GM13977 (cell line): ENCODE results near the gene TXNL4A.

Experiments
- DNase-seq: peaks from one replicate; pipeline ENCODE4 v3.0.0; 2012; ENCODE audit warnings: low spot score
- CTCF ChIP-seq: IDR thresholded peaks from 2 replicates; pipeline ENCODE4 v1.5.1; 2012; ENCODE audit warnings: mild to moderate bottlenecking, control low read depth; ENCODE audit not compliant: insufficient read depth; ENCODE audit errors: extremely low read depth, missing control alignments
- in situ Hi-C: fragments of 300-500 bp; cut with MboI; formaldehyde crosslinking; loops from one replicate; pipeline ENCODE4 v1.12.0; 2022; ENCODE audit warnings: low sequenced_read_pairs, low pct_unique_long_range_greater_than_20kb, mixed read lengths, inconsistent platforms; ENCODE audit not compliant: unreplicated experiment

Gene TXNL4A

GRCh38 chr18:79988451-79989194, at the start of gene TXNL4A:
TXNL4A (minus strand) TSS chr18:79988563; CDS start chr18:79988392, 171 bp downstream.
- DNase-seq = peak; percentile 93
- in situ Hi-C loops = no loop called here
- TF ChIP-seq CTCF = no peak

GRCh38 chr18:80037300-80037699, 48.9 kb upstream of the TXNL4A start:
- no peak for TF ChIP-seq CTCF
- in situ Hi-C loops = no loop called here
- DNase-seq = no peak

DNA sequence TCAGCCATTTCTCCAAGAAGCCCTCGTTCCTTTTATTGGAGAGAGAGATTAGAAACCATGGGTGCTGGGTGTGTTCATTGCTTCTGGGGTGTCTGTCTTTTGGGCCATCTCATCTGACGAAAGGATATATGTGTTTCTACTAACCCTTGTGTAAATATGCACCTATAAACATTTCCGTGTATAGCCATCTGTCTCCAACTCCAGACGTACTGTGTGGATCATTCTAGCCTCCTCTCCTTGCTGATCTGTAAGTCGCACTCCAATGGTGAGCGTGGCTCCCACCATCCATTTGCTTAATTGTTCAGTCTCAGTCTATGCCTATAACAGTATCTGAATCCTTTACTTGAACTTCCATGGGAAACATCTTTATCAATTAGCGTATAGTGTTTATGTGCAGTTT, 47.6 kb upstream of the TXNL4A start:
- in situ Hi-C loops = no loop called here
- TF ChIP-seq CTCF = no peak
- DNase-seq = no peak

GRCh38 chr18:80034852-80035406, 46.6 kb upstream of the TXNL4A start:
- TF ChIP-seq CTCF = no peak
- no peak for DNase-seq
- in situ Hi-C loops = no loop called here

- peak; percentile 33 for TF ChIP-seq CTCF
- in situ Hi-C loops = no loop called here
- DNase-seq = peak; percentile 99
Observed at GRCh38 chr18:80034068-80034851, 45.9 kb upstream of the TXNL4A start, which contains the start of gene RBFA. RBFA (plus strand) TSS chr18:80034434; CDS start chr18:80034496, 62 bp downstream.

DNA sequence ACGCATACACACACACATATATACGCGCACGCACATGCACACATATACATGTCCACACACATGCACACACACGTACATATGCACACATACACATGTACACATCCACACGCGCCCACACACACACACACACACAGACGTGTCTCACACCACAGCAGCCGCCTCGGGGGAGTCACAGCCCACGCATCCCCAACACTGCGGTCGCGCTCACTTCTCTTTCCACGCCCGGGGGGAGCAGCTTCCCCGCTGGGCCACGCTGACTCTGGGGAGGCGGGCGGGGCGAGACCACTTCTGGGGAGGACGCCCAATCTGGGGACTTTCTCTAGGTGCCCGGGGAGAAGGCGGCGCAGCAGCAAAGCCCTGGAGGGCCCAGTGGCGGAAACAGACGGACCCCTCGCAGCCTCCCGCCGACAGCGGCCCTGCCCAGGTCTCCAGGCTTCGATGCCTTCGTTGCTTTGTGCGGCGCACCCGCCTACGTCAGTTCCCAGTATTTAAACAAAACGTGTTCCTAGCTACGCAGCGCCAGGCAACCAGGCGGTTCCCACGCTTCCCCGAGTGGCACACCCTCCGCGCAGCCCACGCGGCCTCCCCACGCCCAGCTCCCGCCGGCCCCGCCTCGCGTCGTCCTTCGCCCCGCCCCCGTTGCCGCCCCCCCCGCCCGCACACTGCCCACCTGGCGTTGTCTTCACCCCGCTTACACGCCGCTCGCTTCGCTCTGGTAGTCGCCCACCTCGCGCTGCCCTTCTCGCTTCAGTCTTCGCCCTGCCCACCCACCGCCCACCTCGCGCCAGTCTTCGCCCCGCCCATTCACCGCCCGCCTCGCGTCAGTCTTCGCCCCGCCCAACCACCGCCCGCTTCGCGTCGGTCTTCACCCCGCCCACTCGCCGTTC, 45.1 kb upstream of the TXNL4A start:
- in situ Hi-C loops = no loop called here
- DNase-seq = no peak
- no peak for TF ChIP-seq CTCF
